ES-I3 (cell line): ENCODE data around the gene MAN2A2.
"Not testable (repeated sequence)": the region's sequence is repeated elsewhere in the genome, so short reads cannot be mapped to it uniquely, and the experiment has no call there.

ENCODE experiments used
- H3K36me3 ChIP-seq: 2 replicates; pipeline ENCODE4 v1.6.1; 2013; ENCODE audit warnings: mild to moderate bottlenecking, low read length, control low read depth, moderate library complexity; ENCODE audit not compliant: insufficient read depth
- H3K4me1 ChIP-seq: 2 replicates; pipeline ENCODE4 v1.6.1; 2013; ENCODE audit warnings: mild to moderate bottlenecking, control low read depth, low read length; ENCODE audit not compliant: insufficient read depth
- H3K9ac ChIP-seq: 2 replicates; pipeline ENCODE4 v1.6.1; 2013; ENCODE audit warnings: low read depth, mild to moderate bottlenecking, low read length, moderate library complexity
- H3K9me3 ChIP-seq: 2 replicates; pipeline ENCODE4 v1.6.1; 2013; ENCODE audit warnings: mild to moderate bottlenecking, low read length, moderate library complexity; ENCODE audit not compliant: control insufficient read depth, insufficient read depth

MAN2A2 gene

GRCh38 chr15:90924375-90924774, 21.3 kb downstream of the MAN2A2 start:
- H3K9ac ChIP-seq: no peak overlapping the region
- H3K9me3 ChIP-seq: no peaks in the 10 kb centered on the region
- H3K36me3 ChIP-seq: no peaks in the 10 kb centered on the region
- no peaks in the 10 kb centered on the region for H3K4me1 ChIP-seq

- H3K9ac ChIP-seq, H3K36me3 ChIP-seq: not testable (repeated sequence)
Observed at GRCh38 chr15:90926766-90927165, 23.7 kb downstream of the MAN2A2 start.

DNA sequence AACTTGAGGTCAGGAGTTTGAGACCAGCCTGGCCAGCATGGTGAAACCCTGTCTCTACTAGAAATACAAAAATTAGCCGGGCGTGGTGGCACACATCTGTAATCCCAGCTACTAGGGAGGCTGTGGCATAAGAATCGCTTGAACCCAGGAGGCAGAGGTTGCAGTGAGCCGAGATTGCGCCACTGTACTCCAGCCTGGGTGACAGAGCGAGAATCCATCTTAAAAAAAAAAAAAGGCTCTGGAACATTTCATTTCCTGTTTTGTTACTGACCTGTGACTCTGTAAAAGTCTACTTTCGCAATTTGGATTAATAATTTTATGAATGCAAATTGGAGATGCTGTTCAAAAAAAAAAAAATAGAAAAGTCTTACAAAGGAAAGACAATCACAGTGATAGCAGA, 25.0 kb downstream of the MAN2A2 start:
- not testable (repeated sequence) for H3K4me1 ChIP-seq, H3K9me3 ChIP-seq, H3K9ac ChIP-seq, H3K36me3 ChIP-seq

More at GRCh38 chr15:90926766-90927165, 23.7 kb downstream of the MAN2A2 start:
- not testable (repeated sequence) for H3K4me1 ChIP-seq, H3K9me3 ChIP-seq

- no peaks in the 10 kb centered on the region for H3K9me3 ChIP-seq
- no peaks in the 10 kb centered on the region for H3K4me1 ChIP-seq
- peak overlapping the region; percentile 62; the same call in 1 of the 2 replicates for H3K9ac ChIP-seq
- no peaks in the 10 kb centered on the region for H3K36me3 ChIP-seq
Observed at GRCh38 chr15:90929246-90930019, 26.3 kb downstream of the MAN2A2 start.

DNA sequence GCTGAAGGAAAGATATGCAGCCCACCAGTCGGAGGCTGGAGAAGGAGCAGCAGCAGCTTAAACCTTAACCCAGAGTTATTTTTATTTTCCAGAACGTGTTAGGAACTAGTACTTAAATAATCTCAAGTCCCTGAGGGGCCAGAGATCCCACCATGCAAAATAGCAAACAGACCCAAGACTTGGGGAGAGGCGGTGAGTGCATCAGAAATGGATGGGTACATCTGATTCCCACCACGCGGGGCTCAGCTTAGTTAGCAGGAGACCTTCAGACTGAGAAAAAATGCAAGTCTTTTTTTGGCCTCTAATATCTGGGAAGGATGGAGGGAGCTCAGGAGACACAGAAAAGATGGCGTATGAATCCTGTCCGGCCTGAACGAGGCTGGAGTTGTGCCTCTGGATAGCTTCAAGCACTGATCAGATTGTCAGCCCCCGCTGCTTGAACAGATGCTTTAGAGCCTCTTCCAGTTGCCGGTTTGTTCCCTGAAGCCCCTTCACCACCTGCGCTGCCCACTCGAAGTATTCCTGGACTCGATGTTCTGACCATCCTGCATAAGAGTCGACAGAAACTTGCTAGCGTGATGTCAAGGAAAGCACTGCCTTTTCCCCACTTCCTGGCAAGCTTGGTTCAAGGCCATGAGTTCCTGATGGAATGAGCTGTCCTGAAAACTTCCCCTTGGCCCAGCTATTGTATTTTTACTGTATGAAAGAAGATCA, 27.9 kb downstream of the MAN2A2 start:
- no peaks in the 10 kb centered on the region for H3K4me1 ChIP-seq
- no peaks in the 10 kb centered on the region for H3K36me3 ChIP-seq
- H3K9ac ChIP-seq: no peak overlapping the region
- no peaks in the 10 kb centered on the region for H3K9me3 ChIP-seq

DNA sequence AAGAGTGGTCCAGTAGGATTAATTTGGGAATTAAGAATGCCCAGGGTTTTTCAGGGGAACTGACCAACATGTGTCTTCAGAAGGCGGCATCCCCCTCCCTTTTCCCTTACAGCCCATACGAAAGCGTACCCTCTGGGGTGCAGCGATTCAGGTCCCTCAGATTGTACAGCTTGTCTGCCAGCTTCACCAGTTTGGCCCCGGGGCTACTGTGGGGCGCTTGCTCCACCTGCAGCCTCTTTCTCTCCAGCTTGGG, 28.4 kb downstream of the MAN2A2 start:
- Histone ChIP-seq H3K36me3 (no peaks in the 10 kb centered on the region), H3K9ac (no peak overlapping the region), H3K9me3 (no peaks in the 10 kb centered on the region), H3K4me1 (no peaks in the 10 kb centered on the region)

- Histone ChIP-seq H3K36me3 (no peaks in the 10 kb centered on the region; the same call in 1 of the 2 replicates), H3K9ac (peak within 1 kb of the TSS; percentile 86)
Observed at GRCh38 chr15:90931828-90932659, 28.9 kb downstream of the MAN2A2 start, which contains the start of gene HDDC3. Gene HDDC3, minus strand, starts transcription at chr15:90932549. Its CDS starts 9 bp downstream, at chr15:90932540.

DNA sequence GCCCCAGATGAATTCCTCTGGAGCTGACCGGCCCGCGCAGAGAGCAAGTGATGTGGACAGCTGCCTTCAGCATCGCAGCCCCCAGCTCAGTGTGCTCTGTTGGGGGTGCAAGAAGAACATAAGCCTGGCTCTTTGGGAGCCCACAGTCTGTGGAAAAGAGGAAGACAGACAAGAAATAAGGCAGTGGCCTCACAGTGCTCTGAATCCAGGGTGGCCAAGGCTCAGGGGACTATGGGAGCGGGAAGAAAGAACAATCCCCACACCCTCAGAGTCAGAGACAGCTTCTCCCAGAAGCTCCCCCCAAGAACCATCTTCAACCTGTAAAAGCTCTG, 29.5 kb downstream of the MAN2A2 start:
- Histone ChIP-seq H3K36me3 (no peaks in the 10 kb centered on the region; the same call in 1 of the 2 replicates), H3K9me3 (no peaks in the 10 kb centered on the region), H3K9ac (no peak overlapping the region), H3K4me1 (no peaks in the 10 kb centered on the region)

More at GRCh38 chr15:90931828-90932659, 28.9 kb downstream of the MAN2A2 start, which contains the start of gene HDDC3:
- H3K9me3 ChIP-seq: no peaks in the 10 kb centered on the region
- H3K4me1 ChIP-seq: no peaks in the 10 kb centered on the region

GRCh38 chr15:90933301-90933700, 30.2 kb downstream of the MAN2A2 start:
- peaks cover 4% of the 10 kb centered on the region; the same call in 1 of the 2 replicates for H3K36me3 ChIP-seq
- no peak overlapping the region for H3K9ac ChIP-seq
- no peaks in the 10 kb centered on the region for H3K4me1 ChIP-seq
- H3K9me3 ChIP-seq: no peaks in the 10 kb centered on the region

DNA sequence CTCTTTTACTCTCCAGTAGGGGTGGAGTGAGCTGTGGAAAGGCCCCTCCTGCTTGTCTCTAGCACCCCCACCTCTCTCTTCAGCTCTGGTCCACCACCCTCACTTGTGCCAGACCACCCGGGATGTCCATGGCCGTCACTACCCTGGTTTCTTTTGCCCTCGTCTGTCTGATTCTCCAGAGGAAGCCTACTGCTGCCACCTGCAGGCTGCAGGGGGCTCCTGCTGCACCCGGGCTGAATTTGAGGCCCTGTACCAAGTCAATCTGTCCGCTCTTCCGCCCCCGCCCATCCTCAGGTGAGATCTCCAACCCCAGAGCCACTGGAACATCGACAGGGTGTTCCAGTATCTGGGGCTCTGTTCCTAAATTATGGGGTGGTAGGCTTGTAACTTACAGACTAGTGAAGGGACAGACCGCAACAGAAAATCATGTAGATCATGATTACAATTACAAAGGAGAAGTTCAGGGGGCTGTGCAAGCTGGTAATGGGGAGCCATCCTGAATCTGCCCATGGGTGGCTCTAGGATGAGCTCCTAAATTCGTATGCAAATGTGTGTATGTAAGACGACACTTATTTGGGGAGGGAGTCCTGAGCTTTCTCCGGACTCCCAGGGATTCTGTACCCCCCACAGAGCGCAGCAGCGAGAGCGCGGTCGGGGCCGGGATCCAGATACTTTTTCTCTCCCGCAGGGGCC, 31.3 kb downstream of the MAN2A2 start:
- Histone ChIP-seq H3K9ac (peak overlapping the region; percentile 84), H3K36me3 (peaks cover 6% of the 10 kb centered on the region; the same call in 1 of the 2 replicates), H3K4me1 (no peaks in the 10 kb centered on the region), H3K9me3 (no peaks in the 10 kb centered on the region)

DNA sequence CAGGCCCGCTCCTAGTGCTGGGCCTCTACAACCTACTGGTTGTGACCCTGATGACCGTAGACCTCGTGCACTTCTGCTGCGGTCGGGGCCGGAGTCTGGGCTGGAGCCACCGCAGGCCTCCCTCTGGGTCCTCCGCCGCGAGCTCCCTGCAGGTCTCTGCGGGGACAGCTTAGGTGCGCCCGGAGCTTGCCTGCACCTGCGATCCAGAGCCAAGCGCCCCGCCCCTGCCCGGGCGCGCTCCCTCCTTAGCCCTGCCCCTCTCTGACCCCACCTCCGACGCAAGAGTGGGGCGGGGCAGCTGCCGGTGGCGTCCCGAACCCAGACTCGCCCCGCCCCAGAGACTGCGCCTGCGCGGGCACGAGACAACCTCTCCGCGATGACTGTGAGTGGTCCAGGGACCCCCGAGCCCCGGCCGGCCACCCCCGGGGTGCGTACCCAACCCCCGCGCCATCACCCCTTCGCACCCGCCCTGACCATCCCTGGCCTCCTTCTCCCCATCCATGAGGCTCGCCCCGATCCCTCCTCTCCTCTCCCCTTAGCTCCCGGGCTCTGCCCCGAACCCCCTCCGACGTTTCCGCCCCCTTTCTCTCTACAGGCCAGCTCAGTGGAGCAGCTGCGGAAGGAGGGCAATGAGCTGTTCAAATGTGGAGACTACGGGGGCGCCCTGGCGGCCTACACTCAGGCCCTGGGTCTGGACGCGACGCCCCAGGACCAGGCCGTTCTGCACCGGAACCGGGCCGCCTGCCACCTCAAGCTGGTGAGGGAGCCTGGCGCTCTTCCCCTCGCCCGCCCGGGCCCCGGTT, 32.0 kb downstream of the MAN2A2 start, which contains the start of gene UNC45A:
Gene UNC45A, plus strand, starts transcription at position 337 of the 803 bp plus-strand sequence. Its CDS starts 40 bp downstream, at position 377.
- Histone ChIP-seq H3K36me3 (peaks cover 11% of the 10 kb centered on the region; the same call in 1 of the 2 replicates), H3K4me1 (no peaks in the 10 kb centered on the region), H3K9me3 (no peaks in the 10 kb centered on the region), H3K9ac (peak within 1 kb of the TSS; percentile 84)

DNA sequence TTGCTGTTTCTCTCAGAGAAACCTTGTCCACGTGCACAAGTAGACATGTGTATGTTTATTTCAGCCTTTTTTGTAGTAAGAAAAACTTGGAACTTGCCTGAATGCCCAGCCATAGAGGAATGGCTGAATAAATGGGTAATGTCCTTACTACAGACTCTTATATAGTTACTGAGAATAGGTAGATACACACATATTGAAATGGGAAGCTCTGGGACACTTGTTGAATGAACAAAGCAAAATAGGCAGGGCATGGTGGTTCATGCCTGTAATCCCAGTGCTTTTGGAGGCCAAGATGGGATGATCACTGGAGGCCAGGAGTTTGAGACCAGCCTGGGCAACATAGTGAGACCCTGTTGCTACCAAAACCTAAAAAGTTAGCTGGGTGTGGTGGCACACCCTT, 33.7 kb downstream of the MAN2A2 start:
- Histone ChIP-seq H3K9ac (no peak overlapping the region), H3K4me1 (no peaks in the 10 kb centered on the region), H3K36me3 (peaks cover 23% of the 10 kb centered on the region), H3K9me3 (no peaks in the 10 kb centered on the region)

- no peaks in the 10 kb centered on the region for H3K4me1 ChIP-seq
- H3K36me3 ChIP-seq: peaks cover 29% of the 10 kb centered on the region
- no peak overlapping the region for H3K9ac ChIP-seq
- no peaks in the 10 kb centered on the region for H3K9me3 ChIP-seq
Observed at GRCh38 chr15:90938261-90938660, 35.2 kb downstream of the MAN2A2 start.
